GM18951 (cell line): ENCODE measurements around the gene TLE1.

Experiments
- POLR2A ChIP-seq: IDR thresholded peaks from 4 replicates; pipeline ENCODE4 v1.6.1; 2011; ENCODE audit warnings: mild to moderate bottlenecking; ENCODE audit not compliant: insufficient read length, insufficient read depth; ENCODE audit errors: extremely low read depth
- in situ Hi-C: fragments of 300-500 bp; cut with MboI; formaldehyde crosslinking; loops from one replicate; pipeline ENCODE4 v1.12.0; 2022; ENCODE audit warnings: low sequenced_read_pairs, mixed read lengths, inconsistent platforms; ENCODE audit not compliant: unreplicated experiment

The TLE1 gene

GRCh38 chr9:81537964-81538363 is 151.4 kb downstream of the TLE1 start:
- in situ Hi-C loops, result no loop called here
- TF ChIP-seq POLR2A, result no peak

- no peak for TF ChIP-seq POLR2A
- in situ Hi-C loops, result no loop called here
Measured at GRCh38 chr9:81536242-81537025, 152.9 kb downstream of the TLE1 start.

GRCh38 chr9:81535542-81536241 is 153.7 kb downstream of the TLE1 start:
- TF ChIP-seq POLR2A, result no peak
- in situ Hi-C loops, result no loop called here

- in situ Hi-C loops, result no loop called here
- no peak for TF ChIP-seq POLR2A
Measured at GRCh38 chr9:81534138-81534875, 155.0 kb downstream of the TLE1 start.
